Measurements from ENCODE around the gene STAT4.

STAT4 gene

GRCh38 chr2:191018048-191018447 is 132.7 kb downstream of the STAT4 start:
- no peak overlapping the region for H3K4me3 ChIP-seq (ENCODE audit: low read depth, low read length)
- DNase-seq (ENCODE audit: low read depth): no peak
- no peak for TF ChIP-seq CTCF (IDR thresholded peaks at IDR 0.05; ENCODE audit: low read depth, low read length)
- TF ChIP-seq MYC (IDR thresholded peaks at IDR 0.05; ENCODE audit: low read depth, low read length): no peak
- TF ChIP-seq MAX (IDR thresholded peaks at IDR 0.05; ENCODE audit: low read depth, low read length): no peak
- TF ChIP-seq POLR2A (IDR thresholded peaks at IDR 0.05; ENCODE audit: extremely low read depth, insufficient read length): no peak

- no peak for TF ChIP-seq MAX (IDR thresholded peaks at IDR 0.05; ENCODE audit: low read depth, low read length)
- no peak for TF ChIP-seq CTCF (IDR thresholded peaks at IDR 0.05; ENCODE audit: low read depth, low read length)
- no peak for TF ChIP-seq MYC (IDR thresholded peaks at IDR 0.05; ENCODE audit: low read depth, low read length)
- no peak for TF ChIP-seq POLR2A (IDR thresholded peaks at IDR 0.05; ENCODE audit: extremely low read depth, insufficient read length)
- H3K4me3 ChIP-seq (ENCODE audit: low read depth, low read length): no peak overlapping the region
- DNase-seq (ENCODE audit: low read depth): no peak
These were observed 135.0 kb downstream of the STAT4 start for GRCh38 chr2:191015831-191016230.

- TF ChIP-seq MAX (IDR thresholded peaks at IDR 0.05; ENCODE audit: low read depth, low read length): no peak
- no peak for TF ChIP-seq CTCF (IDR thresholded peaks at IDR 0.05; ENCODE audit: low read depth, low read length)
- TF ChIP-seq MYC (IDR thresholded peaks at IDR 0.05; ENCODE audit: low read depth, low read length): no peak
- no peak for TF ChIP-seq POLR2A (IDR thresholded peaks at IDR 0.05; ENCODE audit: extremely low read depth, insufficient read length)
- H3K4me3 ChIP-seq (ENCODE audit: low read depth, low read length): no peak overlapping the region
- DNase-seq (ENCODE audit: low read depth): no peak
These were observed 135.6 kb downstream of the STAT4 start for GRCh38 chr2:191015239-191015638.

- DNase-seq (ENCODE audit: low read depth): no peak
- TF ChIP-seq MYC (IDR thresholded peaks at IDR 0.05; ENCODE audit: low read depth, low read length): no peak
- no peak for TF ChIP-seq CTCF (IDR thresholded peaks at IDR 0.05; ENCODE audit: low read depth, low read length)
- no peak for TF ChIP-seq MAX (IDR thresholded peaks at IDR 0.05; ENCODE audit: low read depth, low read length)
- no peak for TF ChIP-seq POLR2A (IDR thresholded peaks at IDR 0.05; ENCODE audit: extremely low read depth, insufficient read length)
- H3K4me3 ChIP-seq (ENCODE audit: low read depth, low read length): peak overlapping the region; percentile 64
These were observed 136.2 kb downstream of the STAT4 start for GRCh38 chr2:191014653-191015020.

GRCh38 chr2:191013932-191014652 is 136.7 kb downstream of the STAT4 start, which contains the start of gene STAT1:
STAT1 (minus strand) TSS chr2:191014171; CDS start chr2:191010003, 4,168 bp downstream.
- TF ChIP-seq CTCF (IDR thresholded peaks at IDR 0.05; ENCODE audit: low read depth, low read length): no peak
- peak; percentile 51 for TF ChIP-seq MAX (IDR thresholded peaks at IDR 0.05; ENCODE audit: low read depth, low read length)
- TF ChIP-seq POLR2A (IDR thresholded peaks at IDR 0.05; ENCODE audit: extremely low read depth, insufficient read length): peak; percentile 91
- peak; percentile 81 for TF ChIP-seq MYC (IDR thresholded peaks at IDR 0.05; ENCODE audit: low read depth, low read length)

More at GRCh38 chr2:191013932-191014652, 136.7 kb downstream of the STAT4 start, which contains the start of gene STAT1:
- peak; percentile 97 for DNase-seq (ENCODE audit: low read depth)
- peak within 1 kb of the TSS; percentile 97 for H3K4me3 ChIP-seq (ENCODE audit: low read depth, low read length)

Measured in NB4 (cell line).